ENCODE data around the gene MBNL2. TPM values are rescaled to one million over a fixed set of nuclear protein-coding genes. Genes with fewer than 3 reads are reported as not detected.

MBNL2 gene
- total and polyA plus RNA-seq, 8 donors = 75.9 to 105 (median 90.5) TPM

GRCh38 chr13:97214921-97215320, 7.2 kb upstream of the MBNL2 start:
- no peak for ATAC-seq
- no peaks in the 10 kb centered on the region for H3K36me3 ChIP-seq
- H3K27me3 ChIP-seq = no peaks in the 10 kb centered on the region
- peaks cover 0 to 9% of the 10 kb centered on the region in 2 donors for H3K4me1 ChIP-seq
- no peak for DNase-seq
- no peaks in the 10 kb centered on the region for H3K9me3 ChIP-seq
- no peak for TF ChIP-seq CTCF (IDR thresholded peaks at IDR 0.05)
- H3K4me3 ChIP-seq = no peak overlapping the region
- intact Hi-C loops (cut with DNase I) = no loop called here
- no peak overlapping the region for H3K27ac ChIP-seq

GRCh38 chr13:97215325-97215724, 6.8 kb upstream of the MBNL2 start:
- no peak for TF ChIP-seq CTCF (IDR thresholded peaks at IDR 0.05)
- intact Hi-C loops (cut with DNase I) = no loop called here

GRCh38 chr13:97219226-97219625, 2.9 kb upstream of the MBNL2 start:
- TF ChIP-seq CTCF (IDR thresholded peaks at IDR 0.05) = no peak
- DNase-seq (no peak), ATAC-seq (no peak)
- H3K4me1 ChIP-seq = peaks cover 0 to 16% of the 10 kb centered on the region in 2 donors
- H3K4me3 ChIP-seq = no peak overlapping the region
- no peaks in the 10 kb centered on the region for H3K27me3 ChIP-seq
- intact Hi-C loops (cut with DNase I) = no loop called here
- no peak overlapping the region for H3K27ac ChIP-seq
- no peaks in the 10 kb centered on the region for H3K9me3 ChIP-seq
- no peaks in the 10 kb centered on the region for H3K36me3 ChIP-seq

More at GRCh38 chr13:97215325-97215724, 6.8 kb upstream of the MBNL2 start:
- Histone ChIP-seq H3K4me1 (peaks cover 0 to 9% of the 10 kb centered on the region in 2 donors), H3K27ac (no peak overlapping the region), H3K9me3 (no peaks in the 10 kb centered on the region), H3K4me3 (no peak overlapping the region), H3K36me3 (no peaks in the 10 kb centered on the region), H3K27me3 (no peaks in the 10 kb centered on the region)
- DNase-seq (no peak), ATAC-seq (no peak)

GRCh38 chr13:97220151-97220900, 1.8 kb upstream of the MBNL2 start:
- Histone ChIP-seq H3K27me3 (no peaks in the 10 kb centered on the region), H3K4me1 (peaks cover 3 to 27% of the 10 kb centered on the region in 2 donors), H3K27ac (no peak overlapping the region), H3K36me3 (no peaks in the 10 kb centered on the region), H3K9me3 (no peaks in the 10 kb centered on the region), H3K4me3 (no peak overlapping the region)
- DNase-seq = no peak
- no peak for ATAC-seq
- intact Hi-C loops (cut with DNase I) = loop anchor here in 1 of 2 donors (10.0 kb wide), 1 partner anchor 124 kb away; no protein-coding TSS in a partner anchor
- no peak for TF ChIP-seq CTCF (IDR thresholded peaks at IDR 0.05)

GRCh38 chr13:97221046-97221445, 1.1 kb upstream of the MBNL2 start:
- Histone ChIP-seq H3K27me3 (no peaks in the 10 kb centered on the region), H3K9me3 (no peaks in the 10 kb centered on the region), H3K4me1 (peaks cover 6 to 34% of the 10 kb centered on the region in 2 donors), H3K36me3 (no peaks in the 10 kb centered on the region), H3K27ac (no peak overlapping the region), H3K4me3 (no peak overlapping the region)
- DNase-seq = no peak
- intact Hi-C loops (cut with DNase I) = loop anchor here in 1 of 2 donors (10.0 kb wide), 1 partner anchor 124 kb away; no protein-coding TSS in a partner anchor
- no peak for TF ChIP-seq CTCF (IDR thresholded peaks at IDR 0.05)
- no peak for ATAC-seq
